Measurements from ENCODE around the gene ADAMTS9. TPM values are rescaled to one million over a fixed set of nuclear protein-coding genes. Genes with fewer than 3 reads are reported as not detected.

The ADAMTS9 gene
- total and polyA plus RNA-seq, 7 donors: 6.7 to 65.8 (median 16.1) TPM

GRCh38 chr3:64627471-64628321 is 60.1 kb downstream of the ADAMTS9 start:
- no peaks in the 10 kb centered on the region for H3K27me3 ChIP-seq (ENCODE audit: insufficient read depth in 3 of 3, low read length in 2 of 3)
- no peaks in the 10 kb centered on the region for H3K9me3 ChIP-seq
- intact Hi-C loops (cut with DNase I): no loop called here
- peaks cover 27% of the 10 kb centered on the region for H3K4me1 ChIP-seq
- H3K27ac ChIP-seq: no peak overlapping the region
- DNase-seq (no peak), ATAC-seq (peak; percentile 72 to 94 (median 86))
- H3K36me3 ChIP-seq (ENCODE audit: insufficient read depth in 1 of 2, low read depth in 1 of 2): peaks cover 22 to 59% of the 10 kb centered on the region in 2 donors
- H3K4me3 ChIP-seq: no peak overlapping the region
- TF ChIP-seq, protein P1, sequence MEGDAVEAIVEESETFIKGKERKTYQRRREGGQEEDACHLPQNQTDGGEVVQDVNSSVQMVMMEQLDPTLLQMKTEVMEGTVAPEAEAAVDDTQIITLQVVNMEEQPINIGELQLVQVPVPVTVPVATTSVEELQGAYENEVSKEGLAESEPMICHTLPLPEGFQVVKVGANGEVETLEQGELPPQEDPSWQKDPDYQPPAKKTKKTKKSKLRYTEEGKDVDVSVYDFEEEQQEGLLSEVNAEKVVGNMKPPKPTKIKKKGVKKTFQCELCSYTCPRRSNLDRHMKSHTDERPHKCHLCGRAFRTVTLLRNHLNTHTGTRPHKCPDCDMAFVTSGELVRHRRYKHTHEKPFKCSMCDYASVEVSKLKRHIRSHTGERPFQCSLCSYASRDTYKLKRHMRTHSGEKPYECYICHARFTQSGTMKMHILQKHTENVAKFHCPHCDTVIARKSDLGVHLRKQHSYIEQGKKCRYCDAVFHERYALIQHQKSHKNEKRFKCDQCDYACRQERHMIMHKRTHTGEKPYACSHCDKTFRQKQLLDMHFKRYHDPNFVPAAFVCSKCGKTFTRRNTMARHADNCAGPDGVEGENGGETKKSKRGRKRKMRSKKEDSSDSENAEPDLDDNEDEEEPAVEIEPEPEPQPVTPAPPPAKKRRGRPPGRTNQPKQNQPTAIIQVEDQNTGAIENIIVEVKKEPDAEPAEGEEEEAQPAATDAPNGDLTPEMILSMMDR (IDR thresholded peaks at IDR 0.05): no peak
- WGBS, 3 donors: 41 to 50% (median 48%) methylated on average over 7 of the region's 7 CpGs

DNA sequence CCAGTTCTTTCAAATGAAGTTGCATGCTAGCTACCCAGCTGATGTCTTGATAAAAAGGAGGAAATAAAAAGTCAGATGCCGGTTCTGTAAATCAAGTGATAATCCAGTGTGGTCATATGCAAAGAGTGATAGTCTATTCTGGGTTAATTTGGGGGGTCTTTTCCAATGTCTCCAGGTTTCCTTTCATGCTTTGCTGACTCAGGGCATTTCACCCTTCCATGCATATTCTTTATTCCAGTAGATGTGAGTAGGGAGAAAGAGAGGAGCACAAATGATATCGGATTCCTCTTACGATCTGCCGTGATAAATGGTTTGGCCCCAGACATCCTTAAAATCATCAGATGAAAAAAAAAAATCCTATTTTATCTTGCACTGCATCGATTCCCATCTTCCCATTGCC is 60.8 kb downstream of the ADAMTS9 start:
- H3K36me3 ChIP-seq (ENCODE audit: insufficient read depth in 1 of 2, low read depth in 1 of 2): peaks cover 25 to 59% of the 10 kb centered on the region in 2 donors
- H3K27ac ChIP-seq: no peak overlapping the region
- peaks cover 27% of the 10 kb centered on the region for H3K4me1 ChIP-seq
- H3K4me3 ChIP-seq: no peak overlapping the region
- TF ChIP-seq, protein P1 (IDR thresholded peaks at IDR 0.05): no peak
- DNase-seq (no peak), ATAC-seq (no peak)
- H3K9me3 ChIP-seq: no peaks in the 10 kb centered on the region
- 87 to 90% (median 88%) methylated on average over 5 of the region's 5 CpGs for WGBS, 3 donors
- intact Hi-C loops (cut with DNase I): no loop called here
- H3K27me3 ChIP-seq (ENCODE audit: insufficient read depth in 3 of 3, low read length in 2 of 3): no peaks in the 10 kb centered on the region

DNA sequence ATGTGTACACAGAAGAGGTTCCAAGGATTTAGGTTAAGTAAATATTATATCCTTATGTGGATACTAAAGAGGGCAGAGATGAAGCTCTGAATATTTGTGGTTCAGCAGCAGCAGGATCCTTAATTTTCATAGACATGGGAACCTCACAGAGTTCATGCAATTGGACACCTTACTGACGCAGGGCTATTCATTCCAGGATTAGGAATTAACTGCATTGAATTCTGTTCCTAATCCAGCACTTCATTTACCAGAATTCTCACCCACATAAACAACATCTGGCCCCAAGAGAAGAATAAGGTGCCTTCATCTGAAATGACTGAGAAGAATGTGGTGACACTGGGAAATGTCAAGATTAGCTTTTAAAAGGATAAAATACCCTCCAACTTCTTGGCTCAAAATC is 62.4 kb downstream of the ADAMTS9 start:
- H3K4me3 ChIP-seq: no peak overlapping the region
- H3K4me1 ChIP-seq: peaks cover 27% of the 10 kb centered on the region
- H3K27ac ChIP-seq: peak overlapping the region; percentile 6
- ATAC-seq: no peak
- H3K27me3 ChIP-seq (ENCODE audit: insufficient read depth in 3 of 3, low read length in 2 of 3): no peaks in the 10 kb centered on the region
- WGBS, 3 donors: 38 to 56% (median 38%) methylated on average over 1 of the region's 1 CpG
- H3K36me3 ChIP-seq (ENCODE audit: insufficient read depth in 1 of 2, low read depth in 1 of 2): peaks cover 25 to 58% of the 10 kb centered on the region in 2 donors
- intact Hi-C loops (cut with DNase I): no loop called here
- no peak for DNase-seq
- TF ChIP-seq, protein P1 (IDR thresholded peaks at IDR 0.05): no peak
- H3K9me3 ChIP-seq: no peaks in the 10 kb centered on the region

DNA sequence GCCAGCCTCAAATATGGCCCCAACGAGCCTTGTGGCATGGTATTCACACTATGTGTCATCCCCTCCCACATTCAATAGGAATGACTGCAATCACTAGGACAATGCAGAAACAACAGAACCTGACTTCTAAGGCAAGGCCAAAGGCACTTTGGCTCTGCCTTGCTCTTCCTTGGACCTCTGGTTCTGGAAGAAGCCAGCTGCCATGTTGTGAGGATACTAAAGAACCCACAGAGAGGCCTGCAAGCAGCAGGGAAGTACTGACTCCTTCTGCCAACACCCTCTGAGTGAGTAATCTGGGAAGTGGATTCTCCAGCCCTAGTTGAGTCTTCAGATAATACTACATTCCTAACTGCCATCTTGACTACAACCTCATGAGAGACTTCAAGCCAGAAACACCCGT is 64.7 kb downstream of the ADAMTS9 start:
- H3K27me3 ChIP-seq (ENCODE audit: insufficient read depth in 3 of 3, low read length in 2 of 3): no peaks in the 10 kb centered on the region
- no peak for DNase-seq
- H3K4me1 ChIP-seq: peaks cover 33% of the 10 kb centered on the region
- no peak for ATAC-seq
- intact Hi-C loops (cut with DNase I): no loop called here
- no peak overlapping the region for H3K27ac ChIP-seq
- TF ChIP-seq, protein P1 (IDR thresholded peaks at IDR 0.05): no peak
- WGBS, 3 donors: 65 to 67% (median 66%) methylated on average over 2 of the region's 2 CpGs
- no peak overlapping the region for H3K4me3 ChIP-seq
- no peaks in the 10 kb centered on the region for H3K9me3 ChIP-seq
- H3K36me3 ChIP-seq (ENCODE audit: insufficient read depth in 1 of 2, low read depth in 1 of 2): peaks cover 18 to 42% of the 10 kb centered on the region in 2 donors
